HepG2 (cell line): ENCODE data around the gene FSD1. TPM values are rescaled to one million over a fixed set of nuclear protein-coding genes. Genes with fewer than 3 reads are reported as not detected.

Source experiments
- ATM ChIP-seq: fragments of 450-650 bp; IDR thresholded peaks from 2 replicates; pipeline ENCODE4 v1.7.1; 2017; ENCODE audit warnings: mild to moderate bottlenecking, borderline replicate concordance
- CC2D1A ChIP-seq: sonication (generic); formaldehyde crosslinking; IDR thresholded peaks from 2 replicates; pipeline ENCODE4 v1.8.1; 2023; ENCODE audit warnings: mild to moderate bottlenecking, missing genetic modification reagents
- CEBPG ChIP-seq: IDR thresholded peaks from 2 replicates; pipeline ENCODE4 v1.6.1; 2016
- CENPT ChIP-seq: sonication (generic); formaldehyde crosslinking; IDR thresholded peaks from 2 replicates; pipeline ENCODE4 v1.8.0; 2022; ENCODE audit warnings: low read depth, mild to moderate bottlenecking, moderate library complexity, missing genetic modification reagents
- FOXC1 ChIP-seq: sonication (generic); formaldehyde crosslinking; IDR thresholded peaks from 2 replicates; pipeline ENCODE4 v1.8.0; 2022; ENCODE audit warnings: mild to moderate bottlenecking, missing genetic modification reagents, borderline replicate concordance
- FOXJ3 ChIP-seq: sonication (generic); formaldehyde crosslinking; IDR thresholded peaks from 2 replicates; pipeline ENCODE4 v1.4.0; 2020; ENCODE audit warnings: missing genetic modification reagents, mild to moderate bottlenecking, borderline replicate concordance
- KLF16 ChIP-seq, 2 experiments: sonication (generic) in 1 of 2; formaldehyde crosslinking in 1 of 2; IDR thresholded peaks; 2 replicates each; pipeline versions ENCODE4 v1.6.1 to v1.8.0; 2016 to 2023; ENCODE audit warnings: missing genetic modification reagents in 2 of 2, missing compliant biosample characterization in 1 of 2
- MBD4 ChIP-seq: IDR thresholded peaks from 2 replicates; pipeline ENCODE4 v1.6.1; 2012; ENCODE audit warnings: low read length, inconsistent platforms, borderline replicate concordance
- NR2F6 ChIP-seq, 2 experiments: IDR thresholded peaks; 2 replicates each; pipeline ENCODE4 v1.6.1; 2016; ENCODE audit warnings: antibody characterized with exemption in 1 of 2, mild to moderate bottlenecking in 1 of 2
- PHF20 ChIP-seq: sonication (generic); formaldehyde crosslinking; IDR thresholded peaks from 2 replicates; pipeline ENCODE4 v1.5.0; 2020; ENCODE audit warnings: mild to moderate bottlenecking, missing genetic modification reagents
- RARA ChIP-seq: IDR thresholded peaks from 2 replicates; pipeline ENCODE4 v1.6.1; 2016; ENCODE audit warnings: missing genetic modification reagents, missing compliant biosample characterization
- RFXANK ChIP-seq: IDR thresholded peaks from 2 replicates; pipeline ENCODE4 v1.6.1; 2016
- RORA ChIP-seq: sonication (generic); formaldehyde crosslinking; IDR thresholded peaks from 2 replicates; pipeline ENCODE4 v1.5.0; 2020; ENCODE audit warnings: mild to moderate bottlenecking, missing genetic modification reagents, moderate library complexity
- SP140L ChIP-seq: sonication (generic); formaldehyde crosslinking; IDR thresholded peaks from 2 replicates; pipeline ENCODE4 v1.4.0; 2020; ENCODE audit warnings: missing genetic modification reagents, borderline replicate concordance
- TBL1XR1 ChIP-seq: fragments of 150-350 bp; IDR thresholded peaks from 2 replicates; pipeline ENCODE4 v1.6.1; 2014; ENCODE audit warnings: borderline replicate concordance, low read length; ENCODE audit not compliant: partially characterized antibody
- ZFP37 ChIP-seq: sonication (generic); formaldehyde crosslinking; IDR thresholded peaks from 2 replicates; pipeline ENCODE4 v1.4.0; 2020; ENCODE audit warnings: missing genetic modification reagents, borderline replicate concordance
- ZMYM2 ChIP-seq: sonication (generic); formaldehyde crosslinking; IDR thresholded peaks from 2 replicates; pipeline ENCODE4 v1.8.0; 2022; ENCODE audit warnings: mild to moderate bottlenecking, missing genetic modification reagents
- ZNF101 ChIP-seq: sonication (generic); formaldehyde crosslinking; IDR thresholded peaks from 2 replicates; pipeline ENCODE4 v1.4.0; 2020; ENCODE audit warnings: mild to moderate bottlenecking, low read depth, missing genetic modification reagents, borderline replicate concordance
- ZNF781 ChIP-seq: sonication (generic); formaldehyde crosslinking; IDR thresholded peaks from 2 replicates; pipeline ENCODE4 v1.5.1; 2020; ENCODE audit warnings: borderline replicate concordance, mild to moderate bottlenecking, missing genetic modification reagents; ENCODE audit errors: not compliant biosample characterization
- ZNF782 ChIP-seq: sonication (generic); formaldehyde crosslinking; IDR thresholded peaks from 2 replicates; pipeline ENCODE4 v1.4.0; 2020; ENCODE audit warnings: missing genetic modification reagents, mild to moderate bottlenecking, borderline replicate concordance
- ZSCAN31 ChIP-seq: sonication (generic); formaldehyde crosslinking; IDR thresholded peaks from 2 replicates; pipeline ENCODE4 v1.5.0; 2020; ENCODE audit warnings: low read depth, mild to moderate bottlenecking, missing genetic modification reagents
- polyA plus RNA-seq, 8 experiments: library from polyadenylated mRNA; depleted of rRNA in 3 of 8; stranded (reverse) in 7 of 8; unstranded in 1 of 8; fragments of >200 nt; fragmentation: Illumina TruSeq in 4 of 8; extraction: Trizol in 4 of 8; gene quantifications; 2 replicates each; pipeline versions ENCODE4 v1.2.1 to v1.2.3, GENCODE V29; 2011 to 2016; ENCODE audit warnings: low read depth in 4 of 8, missing spikeins in 1 of 8, mixed read lengths in 1 of 8; ENCODE audit not compliant: insufficient read depth in 1 of 8
- total RNA-seq, 5 experiments: library from RNA; depleted of rRNA; stranded (reverse); fragments of >200 nt; fragmentation: Illumina TruSeq; extraction: Trizol; gene quantifications; 2 replicates each; pipeline ENCODE4 v1.2.3, GENCODE V29; 2016; ENCODE audit warnings: low read depth in 1 of 5
- TF ChIP-seq, protein P1 (sequence below), 2 experiments: IDR thresholded peaks; 2 replicates each; pipeline ENCODE4 v1.6.1; 2011 to 2012; ENCODE audit warnings: low read length in 2 of 2, borderline replicate concordance in 1 of 2, low read depth in 1 of 2, mild to moderate bottlenecking in 1 of 2, moderate library complexity in 1 of 2
- TF ChIP-seq, protein P2 (sequence below): sonication (generic); formaldehyde crosslinking; IDR thresholded peaks from 2 replicates; pipeline ENCODE4 v1.4.0; 2020; ENCODE audit warnings: missing genetic modification reagents, borderline replicate concordance

The FSD1 gene
- total and polyA plus RNA-seq, 2 of the 13 experiments (the other 11 are each of a cell fraction or from before 2014, with no cell fraction given) = 0.29 to 0.66 TPM

DNA sequence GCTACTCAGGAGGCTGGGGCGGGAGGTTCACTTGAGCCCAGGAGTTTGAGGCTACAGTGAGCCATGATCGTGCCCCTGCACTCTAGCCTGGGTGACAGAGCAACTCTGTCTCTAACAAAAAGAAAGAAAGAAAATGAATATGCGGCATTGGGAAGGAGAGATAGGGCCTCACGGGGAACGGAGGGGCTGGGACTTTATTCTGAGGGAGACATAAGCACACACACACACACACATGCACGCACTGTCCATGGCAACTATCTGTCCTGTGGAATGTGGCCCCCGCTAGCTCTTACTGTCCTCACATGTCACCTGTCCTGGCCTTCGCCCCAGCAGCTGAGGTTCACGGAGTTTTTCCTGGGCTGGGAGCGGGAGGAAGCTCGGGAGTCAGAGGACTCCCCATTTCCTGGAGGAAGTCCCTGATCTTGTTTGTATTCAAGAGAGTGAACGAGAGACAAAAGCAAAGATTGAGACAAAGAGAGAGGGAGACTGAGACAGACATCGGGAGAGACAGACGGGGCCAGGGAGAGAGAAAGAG lies 33.6 kb downstream of the FSD1 start (continued):
- TF ChIP-seq, protein P1, sequence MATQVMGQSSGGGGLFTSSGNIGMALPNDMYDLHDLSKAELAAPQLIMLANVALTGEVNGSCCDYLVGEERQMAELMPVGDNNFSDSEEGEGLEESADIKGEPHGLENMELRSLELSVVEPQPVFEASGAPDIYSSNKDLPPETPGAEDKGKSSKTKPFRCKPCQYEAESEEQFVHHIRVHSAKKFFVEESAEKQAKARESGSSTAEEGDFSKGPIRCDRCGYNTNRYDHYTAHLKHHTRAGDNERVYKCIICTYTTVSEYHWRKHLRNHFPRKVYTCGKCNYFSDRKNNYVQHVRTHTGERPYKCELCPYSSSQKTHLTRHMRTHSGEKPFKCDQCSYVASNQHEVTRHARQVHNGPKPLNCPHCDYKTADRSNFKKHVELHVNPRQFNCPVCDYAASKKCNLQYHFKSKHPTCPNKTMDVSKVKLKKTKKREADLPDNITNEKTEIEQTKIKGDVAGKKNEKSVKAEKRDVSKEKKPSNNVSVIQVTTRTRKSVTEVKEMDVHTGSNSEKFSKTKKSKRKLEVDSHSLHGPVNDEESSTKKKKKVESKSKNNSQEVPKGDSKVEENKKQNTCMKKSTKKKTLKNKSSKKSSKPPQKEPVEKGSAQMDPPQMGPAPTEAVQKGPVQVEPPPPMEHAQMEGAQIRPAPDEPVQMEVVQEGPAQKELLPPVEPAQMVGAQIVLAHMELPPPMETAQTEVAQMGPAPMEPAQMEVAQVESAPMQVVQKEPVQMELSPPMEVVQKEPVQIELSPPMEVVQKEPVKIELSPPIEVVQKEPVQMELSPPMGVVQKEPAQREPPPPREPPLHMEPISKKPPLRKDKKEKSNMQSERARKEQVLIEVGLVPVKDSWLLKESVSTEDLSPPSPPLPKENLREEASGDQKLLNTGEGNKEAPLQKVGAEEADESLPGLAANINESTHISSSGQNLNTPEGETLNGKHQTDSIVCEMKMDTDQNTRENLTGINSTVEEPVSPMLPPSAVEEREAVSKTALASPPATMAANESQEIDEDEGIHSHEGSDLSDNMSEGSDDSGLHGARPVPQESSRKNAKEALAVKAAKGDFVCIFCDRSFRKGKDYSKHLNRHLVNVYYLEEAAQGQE (IDR thresholded peaks at IDR 0.05; ENCODE audit: borderline replicate concordance in 1 of 2, low read depth in 1 of 2, low read length in 2 of 2) = no peak
- TF ChIP-seq FOXJ3 = no peak
- 0 out of 4 replicates have a peak, but pooled peaks of 1 of the 2 experiments have one; percentile 11 for TF ChIP-seq KLF16 (CRISPR knock-in tag; IDR thresholded peaks at IDR 0.05)
- TF ChIP-seq ZNF781 = peak; percentile 48
- TF ChIP-seq RFXANK = no peak
- 0 out of 2 replicates have a peak, but pooled peaks have one; percentile 5 for TF ChIP-seq CEBPG (CRISPR knock-in tag)
- peak; percentile 42; the same call in 1 of the 2 replicates for TF ChIP-seq FOXC1 (CRISPR knock-in tag)
- no peak for TF ChIP-seq ZMYM2
- peak; percentile 85 for TF ChIP-seq RARA (CRISPR knock-in tag)
- TF ChIP-seq PHF20 (CRISPR knock-in tag) = no peak
- 0 out of 2 replicates have a peak, but pooled peaks have one; percentile 46 for TF ChIP-seq SP140L (CRISPR knock-in tag)
- TF ChIP-seq ZSCAN31 (CRISPR knock-in tag) = peak; percentile 57; the same call in 1 of the 2 replicates
- TF ChIP-seq CC2D1A (CRISPR knock-in tag) = no peak
- TF ChIP-seq MBD4 = no peak
- TF ChIP-seq ZNF101 (CRISPR knock-in tag) = no peak
- TF ChIP-seq ZFP37 (CRISPR knock-in tag) = peak; percentile 16; the same call in 1 of the 2 replicates
- TF ChIP-seq ZNF782 (CRISPR knock-in tag) = no peak
- TF ChIP-seq ATM = no peak
- no peak for TF ChIP-seq TBL1XR1
- TF ChIP-seq, protein P2, sequence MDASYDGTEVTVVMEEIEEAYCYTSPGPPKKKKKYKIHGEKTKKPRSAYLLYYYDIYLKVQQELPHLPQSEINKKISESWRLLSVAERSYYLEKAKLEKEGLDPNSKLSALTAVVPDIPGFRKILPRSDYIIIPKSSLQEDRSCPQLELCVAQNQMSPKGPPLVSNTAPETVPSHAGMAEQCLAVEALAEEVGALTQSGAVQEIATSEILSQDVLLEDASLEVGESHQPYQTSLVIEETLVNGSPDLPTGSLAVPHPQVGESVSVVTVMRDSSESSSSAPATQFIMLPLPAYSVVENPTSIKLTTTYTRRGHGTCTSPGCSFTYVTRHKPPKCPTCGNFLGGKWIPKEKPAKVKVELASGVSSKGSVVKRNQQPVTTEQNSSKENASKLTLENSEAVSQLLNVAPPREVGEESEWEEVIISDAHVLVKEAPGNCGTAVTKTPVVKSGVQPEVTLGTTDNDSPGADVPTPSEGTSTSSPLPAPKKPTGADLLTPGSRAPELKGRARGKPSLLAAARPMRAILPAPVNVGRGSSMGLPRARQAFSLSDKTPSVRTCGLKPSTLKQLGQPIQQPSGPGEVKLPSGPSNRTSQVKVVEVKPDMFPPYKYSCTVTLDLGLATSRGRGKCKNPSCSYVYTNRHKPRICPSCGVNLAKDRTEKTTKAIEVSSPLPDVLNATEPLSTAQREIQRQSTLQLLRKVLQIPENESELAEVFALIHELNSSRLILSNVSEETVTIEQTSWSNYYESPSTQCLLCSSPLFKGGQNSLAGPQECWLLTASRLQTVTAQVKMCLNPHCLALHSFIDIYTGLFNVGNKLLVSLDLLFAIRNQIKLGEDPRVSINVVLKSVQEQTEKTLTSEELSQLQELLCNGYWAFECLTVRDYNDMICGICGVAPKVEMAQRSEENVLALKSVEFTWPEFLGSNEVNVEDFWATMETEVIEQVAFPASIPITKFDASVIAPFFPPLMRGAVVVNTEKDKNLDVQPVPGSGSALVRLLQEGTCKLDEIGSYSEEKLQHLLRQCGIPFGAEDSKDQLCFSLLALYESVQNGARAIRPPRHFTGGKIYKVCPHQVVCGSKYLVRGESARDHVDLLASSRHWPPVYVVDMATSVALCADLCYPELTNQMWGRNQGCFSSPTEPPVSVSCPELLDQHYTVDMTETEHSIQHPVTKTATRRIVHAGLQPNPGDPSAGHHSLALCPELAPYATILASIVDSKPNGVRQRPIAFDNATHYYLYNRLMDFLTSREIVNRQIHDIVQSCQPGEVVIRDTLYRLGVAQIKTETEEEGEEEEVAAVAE (CRISPR knock-in tag) = no peak
- no peak for TF ChIP-seq RORA (CRISPR knock-in tag)
- TF ChIP-seq CENPT (CRISPR knock-in tag) = no peak
- TF ChIP-seq NR2F6 (IDR thresholded peaks at IDR 0.05) = peak; percentile 22; the same call in 1 of the 2 replicates
- TF ChIP-seq NR2F6 (CRISPR knock-in tag; IDR thresholded peaks at IDR 0.05) = peak; percentile 44; the same call in 1 of the 2 replicates
